Measurements from ENCODE around the gene FRG2B.
"Not testable (repeated sequence)": the region's sequence is repeated elsewhere in the genome, so short reads cannot be mapped to it uniquely, and the experiment has no call there.

FRG2B gene

GRCh38 chr10:133626695-133627094 lies at the start of gene FRG2B:
Gene FRG2B, minus strand, starts transcription at chr10:133626795. Its CDS starts 53 bp downstream, at chr10:133626742.
- not testable (repeated sequence) for H3K4me3 ChIP-seq (ENCODE audit: low read length); H3K9me3 ChIP-seq (ENCODE audit: control insufficient read depth, low read length); H3K36me3 ChIP-seq (ENCODE audit: control insufficient read depth, insufficient read depth, low read length, severe bottlenecking); H3K9ac ChIP-seq (ENCODE audit: low read length); H3K27me3 ChIP-seq (replicated peaks; ENCODE audit: control insufficient read depth, insufficient read depth, low read length); H3K4me1 ChIP-seq (ENCODE audit: control insufficient read depth, insufficient read depth, low read length); DNase-seq (ENCODE audit: low read depth)

- not testable (repeated sequence) for H3K4me3 ChIP-seq (ENCODE audit: low read length); DNase-seq (ENCODE audit: low read depth); H3K36me3 ChIP-seq (ENCODE audit: control insufficient read depth, insufficient read depth, low read length, severe bottlenecking); H3K9me3 ChIP-seq (ENCODE audit: control insufficient read depth, low read length); H3K9ac ChIP-seq (ENCODE audit: low read length); H3K4me1 ChIP-seq (ENCODE audit: control insufficient read depth, insufficient read depth, low read length); H3K27me3 ChIP-seq (replicated peaks; ENCODE audit: control insufficient read depth, insufficient read depth, low read length)
Measured at GRCh38 chr10:133667446-133667845, 40.9 kb upstream of the FRG2B start.

GRCh38 chr10:133663544-133664160 lies 37.1 kb upstream of the FRG2B start:
- not testable (repeated sequence) for H3K9me3 ChIP-seq (ENCODE audit: control insufficient read depth, low read length); H3K9ac ChIP-seq (ENCODE audit: low read length); H3K36me3 ChIP-seq (ENCODE audit: control insufficient read depth, insufficient read depth, low read length, severe bottlenecking); H3K27me3 ChIP-seq (replicated peaks; ENCODE audit: control insufficient read depth, insufficient read depth, low read length); DNase-seq (ENCODE audit: low read depth); H3K4me1 ChIP-seq (ENCODE audit: control insufficient read depth, insufficient read depth, low read length); H3K4me3 ChIP-seq (ENCODE audit: low read length)

GRCh38 chr10:133661122-133661521 lies 34.5 kb upstream of the FRG2B start:
- not testable (repeated sequence) for H3K27me3 ChIP-seq (replicated peaks; ENCODE audit: control insufficient read depth, insufficient read depth, low read length); DNase-seq (ENCODE audit: low read depth); H3K4me1 ChIP-seq (ENCODE audit: control insufficient read depth, insufficient read depth, low read length); H3K9me3 ChIP-seq (ENCODE audit: control insufficient read depth, low read length); H3K36me3 ChIP-seq (ENCODE audit: control insufficient read depth, insufficient read depth, low read length, severe bottlenecking); H3K9ac ChIP-seq (ENCODE audit: low read length); H3K4me3 ChIP-seq (ENCODE audit: low read length)

- H3K27me3 ChIP-seq (replicated peaks; ENCODE audit: control insufficient read depth, insufficient read depth, low read length); H3K9ac ChIP-seq (ENCODE audit: low read length); H3K4me1 ChIP-seq (ENCODE audit: control insufficient read depth, insufficient read depth, low read length); H3K9me3 ChIP-seq (ENCODE audit: control insufficient read depth, low read length); DNase-seq (ENCODE audit: low read depth); H3K4me3 ChIP-seq (ENCODE audit: low read length); H3K36me3 ChIP-seq (ENCODE audit: control insufficient read depth, insufficient read depth, low read length, severe bottlenecking): not testable (repeated sequence)
Measured at GRCh38 chr10:133660516-133660915, 33.9 kb upstream of the FRG2B start.

- DNase-seq (ENCODE audit: low read depth); H3K27me3 ChIP-seq (replicated peaks; ENCODE audit: control insufficient read depth, insufficient read depth, low read length); H3K4me3 ChIP-seq (ENCODE audit: low read length); H3K9me3 ChIP-seq (ENCODE audit: control insufficient read depth, low read length); H3K36me3 ChIP-seq (ENCODE audit: control insufficient read depth, insufficient read depth, low read length, severe bottlenecking); H3K4me1 ChIP-seq (ENCODE audit: control insufficient read depth, insufficient read depth, low read length); H3K9ac ChIP-seq (ENCODE audit: low read length): not testable (repeated sequence)
Measured at GRCh38 chr10:133657276-133657675, 30.7 kb upstream of the FRG2B start.

GRCh38 chr10:133648872-133649455 lies 22.4 kb upstream of the FRG2B start:
- H3K9ac ChIP-seq (ENCODE audit: low read length); DNase-seq (ENCODE audit: low read depth); H3K4me3 ChIP-seq (ENCODE audit: low read length): not testable (repeated sequence)

GRCh38 chr10:133647075-133647748 lies 20.6 kb upstream of the FRG2B start:
- H3K4me3 ChIP-seq (ENCODE audit: low read length); H3K9ac ChIP-seq (ENCODE audit: low read length); H3K9me3 ChIP-seq (ENCODE audit: control insufficient read depth, low read length); H3K4me1 ChIP-seq (ENCODE audit: control insufficient read depth, insufficient read depth, low read length); H3K36me3 ChIP-seq (ENCODE audit: control insufficient read depth, insufficient read depth, low read length, severe bottlenecking); H3K27me3 ChIP-seq (replicated peaks; ENCODE audit: control insufficient read depth, insufficient read depth, low read length); DNase-seq (ENCODE audit: low read depth): not testable (repeated sequence)

More at GRCh38 chr10:133648872-133649455, 22.4 kb upstream of the FRG2B start:
- H3K9me3 ChIP-seq (ENCODE audit: control insufficient read depth, low read length); H3K27me3 ChIP-seq (replicated peaks; ENCODE audit: control insufficient read depth, insufficient read depth, low read length); H3K4me1 ChIP-seq (ENCODE audit: control insufficient read depth, insufficient read depth, low read length); H3K36me3 ChIP-seq (ENCODE audit: control insufficient read depth, insufficient read depth, low read length, severe bottlenecking): not testable (repeated sequence)

- H3K4me1 ChIP-seq (ENCODE audit: control insufficient read depth, insufficient read depth, low read length); H3K9ac ChIP-seq (ENCODE audit: low read length); H3K27me3 ChIP-seq (replicated peaks; ENCODE audit: control insufficient read depth, insufficient read depth, low read length); H3K4me3 ChIP-seq (ENCODE audit: low read length); H3K9me3 ChIP-seq (ENCODE audit: control insufficient read depth, low read length); DNase-seq (ENCODE audit: low read depth); H3K36me3 ChIP-seq (ENCODE audit: control insufficient read depth, insufficient read depth, low read length, severe bottlenecking): not testable (repeated sequence)
Measured at GRCh38 chr10:133637846-133638235, 11.2 kb upstream of the FRG2B start.

GRCh38 chr10:133637202-133637845 lies 10.7 kb upstream of the FRG2B start:
- H3K9me3 ChIP-seq (ENCODE audit: control insufficient read depth, low read length); H3K36me3 ChIP-seq (ENCODE audit: control insufficient read depth, insufficient read depth, low read length, severe bottlenecking); H3K4me1 ChIP-seq (ENCODE audit: control insufficient read depth, insufficient read depth, low read length); H3K9ac ChIP-seq (ENCODE audit: low read length); H3K4me3 ChIP-seq (ENCODE audit: low read length); H3K27me3 ChIP-seq (replicated peaks; ENCODE audit: control insufficient read depth, insufficient read depth, low read length); DNase-seq (ENCODE audit: low read depth): not testable (repeated sequence)

GRCh38 chr10:133630723-133631249 lies 4.2 kb upstream of the FRG2B start:
- H3K36me3 ChIP-seq (ENCODE audit: control insufficient read depth, insufficient read depth, low read length, severe bottlenecking); DNase-seq (ENCODE audit: low read depth); H3K4me1 ChIP-seq (ENCODE audit: control insufficient read depth, insufficient read depth, low read length); H3K4me3 ChIP-seq (ENCODE audit: low read length); H3K9me3 ChIP-seq (ENCODE audit: control insufficient read depth, low read length); H3K9ac ChIP-seq (ENCODE audit: low read length); H3K27me3 ChIP-seq (replicated peaks; ENCODE audit: control insufficient read depth, insufficient read depth, low read length): not testable (repeated sequence)
